Neural crest cell (in vitro differentiated cells): ENCODE data around the gene ZMIZ1. TPM values are rescaled to one million over a fixed set of nuclear protein-coding genes. Genes with fewer than 3 reads are reported as not detected.

ENCODE experiments used
- DNase-seq: peaks from one replicate; pipeline ENCODE4 v3.0.0; 2021; ENCODE audit warnings: low read depth, mixed read lengths, low spot score
- H3K27ac Mint-ChIP-seq: one replicate; pipeline ENCODE4 v1.8.0; 2021; ENCODE audit warnings: mild to moderate bottlenecking, mixed read lengths; ENCODE audit not compliant: unreplicated experiment
- H3K27me3 Mint-ChIP-seq: 2 replicates; pipeline ENCODE4 v1.8.0; 2021; ENCODE audit warnings: low read depth, mild to moderate bottlenecking, mixed read lengths
- H3K36me3 Mint-ChIP-seq: 2 replicates; pipeline ENCODE4 v1.8.0; 2021; ENCODE audit warnings: low read depth, mild to moderate bottlenecking, mixed read lengths
- H3K4me1 Mint-ChIP-seq: 2 replicates; pipeline ENCODE4 v1.8.0; 2021; ENCODE audit warnings: mixed read lengths
- H3K4me3 Mint-ChIP-seq: one replicate; pipeline ENCODE4 v1.8.0; 2021; ENCODE audit warnings: mild to moderate bottlenecking, mixed read lengths
- H3K9me3 Mint-ChIP-seq: 2 replicates; pipeline ENCODE4 v1.8.0; 2021; ENCODE audit warnings: mixed read lengths
- total RNA-seq: library from RNA; stranded (reverse); gene quantifications from 2 replicates; pipeline ENCODE4 v1.2.1, GENCODE V29; 2021
- TF ChIP-seq, protein P1 (sequence below): fragments of 200-600 bp; sonication (generic); conservative IDR thresholded peaks from 2 replicates; pipeline ENCODE4 v1.5.0; 2021; ENCODE audit warnings: antibody characterized with exemption, mild to moderate bottlenecking

ZMIZ1 gene
- total RNA-seq, 1 donor from 2014 or later, result 92.0 TPM

DNA sequence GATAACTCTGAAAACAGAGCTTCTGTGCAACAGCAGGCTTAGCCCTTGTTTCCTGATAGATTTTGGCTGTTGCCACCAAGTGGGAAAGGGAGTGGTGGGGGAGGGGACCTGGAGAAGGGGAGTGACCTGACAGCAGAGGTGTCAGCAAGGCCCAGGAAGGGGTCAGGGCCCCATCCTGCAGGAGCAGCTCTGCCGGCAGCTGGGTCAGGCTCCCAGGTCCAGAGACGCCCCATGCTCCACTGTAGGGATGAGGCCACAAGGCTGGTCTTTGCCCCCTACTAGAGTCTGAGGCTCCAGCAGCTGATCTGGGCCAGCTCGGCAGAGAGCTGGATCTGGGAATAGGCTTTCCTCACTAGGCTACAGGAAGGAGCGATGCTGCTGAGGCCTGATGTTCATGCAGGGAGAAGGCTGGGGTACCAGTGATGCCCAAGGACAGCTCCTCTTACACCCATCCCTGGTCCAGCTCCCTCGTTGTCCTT is 44.0 kb upstream of the ZMIZ1 start:
- DNase-seq, result no peak
- Mint-ChIP-seq H3K36me3 (no peaks in the 10 kb centered on the region), H3K4me1 (peaks cover 28% of the 10 kb centered on the region), H3K27me3 (no peaks in the 10 kb centered on the region), H3K4me3 (no peak overlapping the region), H3K9me3 (no peaks in the 10 kb centered on the region), H3K27ac (no peak overlapping the region)
- TF ChIP-seq, protein P1, sequence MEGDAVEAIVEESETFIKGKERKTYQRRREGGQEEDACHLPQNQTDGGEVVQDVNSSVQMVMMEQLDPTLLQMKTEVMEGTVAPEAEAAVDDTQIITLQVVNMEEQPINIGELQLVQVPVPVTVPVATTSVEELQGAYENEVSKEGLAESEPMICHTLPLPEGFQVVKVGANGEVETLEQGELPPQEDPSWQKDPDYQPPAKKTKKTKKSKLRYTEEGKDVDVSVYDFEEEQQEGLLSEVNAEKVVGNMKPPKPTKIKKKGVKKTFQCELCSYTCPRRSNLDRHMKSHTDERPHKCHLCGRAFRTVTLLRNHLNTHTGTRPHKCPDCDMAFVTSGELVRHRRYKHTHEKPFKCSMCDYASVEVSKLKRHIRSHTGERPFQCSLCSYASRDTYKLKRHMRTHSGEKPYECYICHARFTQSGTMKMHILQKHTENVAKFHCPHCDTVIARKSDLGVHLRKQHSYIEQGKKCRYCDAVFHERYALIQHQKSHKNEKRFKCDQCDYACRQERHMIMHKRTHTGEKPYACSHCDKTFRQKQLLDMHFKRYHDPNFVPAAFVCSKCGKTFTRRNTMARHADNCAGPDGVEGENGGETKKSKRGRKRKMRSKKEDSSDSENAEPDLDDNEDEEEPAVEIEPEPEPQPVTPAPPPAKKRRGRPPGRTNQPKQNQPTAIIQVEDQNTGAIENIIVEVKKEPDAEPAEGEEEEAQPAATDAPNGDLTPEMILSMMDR, result no peak

DNA sequence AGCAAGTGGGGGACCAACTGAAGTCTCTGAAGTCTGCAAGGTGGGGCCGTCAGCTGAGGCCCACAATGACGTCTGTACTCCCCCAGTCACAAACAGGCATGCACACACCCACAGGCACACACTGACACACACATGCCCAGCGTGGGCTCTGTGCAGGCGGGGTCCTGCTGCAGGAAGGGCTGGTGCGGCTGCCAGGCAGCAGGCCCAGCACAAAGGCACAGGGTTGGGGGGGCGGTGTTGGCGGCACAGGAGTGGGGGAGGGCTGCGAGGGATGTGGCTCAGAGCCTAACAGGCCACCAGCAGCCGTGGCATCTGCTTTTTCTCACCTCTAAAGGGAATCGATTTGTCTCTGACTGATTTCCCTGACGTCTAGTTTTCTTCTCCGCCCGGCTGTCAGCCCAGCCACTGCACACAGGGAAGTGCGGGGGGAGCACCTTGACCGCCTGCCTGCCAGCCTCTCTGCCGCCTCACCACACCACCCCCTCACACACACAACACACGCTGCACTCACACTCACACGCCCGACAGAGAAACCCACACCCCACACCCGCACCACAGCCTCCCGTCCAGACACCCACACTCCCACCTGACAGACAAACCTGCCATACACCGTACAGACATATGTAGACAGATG is 43.5 kb upstream of the ZMIZ1 start:
- Mint-ChIP-seq H3K4me1 (peaks cover 23% of the 10 kb centered on the region), H3K9me3 (no peaks in the 10 kb centered on the region), H3K4me3 (no peak overlapping the region), H3K27me3 (peaks cover 2% of the 10 kb centered on the region), H3K36me3 (no peaks in the 10 kb centered on the region), H3K27ac (no peak overlapping the region)
- no peak for DNase-seq
- TF ChIP-seq, protein P1, result no peak

DNA sequence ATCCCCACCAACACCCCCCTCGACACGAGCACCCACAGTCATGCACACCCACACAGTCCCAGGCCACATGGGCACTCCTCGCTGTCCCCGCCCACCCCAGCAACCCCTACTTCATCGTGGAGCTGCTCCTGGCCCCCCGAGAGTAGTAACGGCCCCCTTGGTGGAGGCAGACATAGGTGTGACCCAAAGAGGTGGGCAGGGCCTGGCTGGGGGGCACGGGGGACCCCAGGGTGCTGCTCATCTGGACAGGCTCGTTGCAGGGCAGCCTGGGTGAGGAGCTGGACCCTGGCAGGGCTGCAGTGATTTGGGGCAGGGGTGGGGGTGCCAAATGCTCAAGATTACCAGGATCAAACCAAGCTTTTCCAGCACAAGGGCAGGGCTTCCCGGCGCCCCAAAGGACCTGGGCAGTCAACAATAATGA is 42.4 kb upstream of the ZMIZ1 start:
- H3K9me3 Mint-ChIP-seq, result no peaks in the 10 kb centered on the region

DNA sequence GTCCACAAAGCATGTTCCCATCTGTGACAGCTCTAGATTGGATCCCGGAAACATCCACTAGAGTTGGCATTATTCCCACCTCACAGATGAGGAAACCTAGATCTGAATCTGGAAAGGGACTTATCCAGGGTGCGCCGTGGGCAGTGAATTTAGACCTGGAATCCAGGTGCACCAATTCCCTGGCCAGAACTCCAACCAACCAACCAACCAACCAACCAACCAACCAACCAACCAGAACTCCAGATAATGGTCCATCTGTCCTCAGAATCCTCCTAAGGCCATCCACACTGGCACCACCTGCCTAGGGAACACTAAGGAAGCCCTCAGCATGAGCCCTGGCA is 42.0 kb upstream of the ZMIZ1 start:
- DNase-seq, result no peak
- peaks cover 2% of the 10 kb centered on the region for H3K27me3 Mint-ChIP-seq
- TF ChIP-seq, protein P1, result no peak
- H3K4me3 Mint-ChIP-seq, result no peak overlapping the region
- peaks cover 19% of the 10 kb centered on the region for H3K4me1 Mint-ChIP-seq
- H3K27ac Mint-ChIP-seq, result no peak overlapping the region
- no peaks in the 10 kb centered on the region for H3K36me3 Mint-ChIP-seq
- no peaks in the 10 kb centered on the region for H3K9me3 Mint-ChIP-seq

More for the DNA sequence above, 42.4 kb upstream of the ZMIZ1 start:
- Mint-ChIP-seq H3K27ac (no peak overlapping the region), H3K27me3 (peaks cover 2% of the 10 kb centered on the region), H3K4me1 (peaks cover 19% of the 10 kb centered on the region), H3K4me3 (no peak overlapping the region), H3K36me3 (no peaks in the 10 kb centered on the region)
- TF ChIP-seq, protein P1, result no peak
- DNase-seq, result no peak

DNA sequence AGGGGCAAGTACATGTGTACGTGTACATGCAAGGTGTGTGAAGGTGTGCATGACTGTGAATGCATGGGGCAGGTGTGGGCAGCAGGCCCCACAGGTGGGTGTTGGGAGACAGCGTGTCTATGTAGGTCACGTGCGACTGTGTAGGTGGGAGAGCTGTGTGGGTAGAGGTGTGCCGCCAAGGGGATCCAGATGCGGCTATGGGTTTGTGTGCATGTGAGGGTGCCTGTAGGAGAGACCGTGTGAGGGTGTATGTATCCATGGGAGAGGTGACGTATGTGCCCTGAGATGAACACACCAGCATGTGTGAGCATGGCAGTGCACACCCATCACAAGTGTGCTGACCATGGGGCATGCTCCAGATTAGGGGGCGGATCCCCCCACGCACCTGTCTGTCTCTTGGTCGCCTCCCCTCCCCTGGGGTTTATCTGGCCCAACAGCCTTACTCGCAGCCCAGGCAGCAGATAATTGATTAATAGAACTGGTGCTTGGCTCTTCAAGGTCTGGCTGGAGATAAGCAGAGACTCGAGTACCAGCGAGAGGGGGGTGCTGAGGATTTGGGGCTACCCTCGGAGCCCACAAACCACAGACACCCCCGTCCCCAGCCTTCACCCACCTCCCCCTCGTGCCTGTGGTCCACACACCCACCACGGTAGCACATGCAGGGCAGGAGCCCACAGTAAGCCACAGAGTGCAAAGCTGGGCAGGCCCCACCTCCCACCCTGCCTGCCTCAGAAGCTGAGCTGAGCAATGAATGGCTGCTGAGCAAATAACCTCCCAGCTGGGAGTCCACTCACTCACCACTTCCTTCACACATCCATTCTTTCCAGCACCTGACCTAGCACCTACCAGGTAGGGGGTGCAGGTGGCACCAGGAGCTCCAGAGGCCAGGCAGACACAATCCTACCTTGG is 41.4 kb upstream of the ZMIZ1 start:
- Mint-ChIP-seq H3K36me3 (no peaks in the 10 kb centered on the region), H3K4me1 (peaks cover 19% of the 10 kb centered on the region), H3K27ac (no peak overlapping the region), H3K4me3 (no peak overlapping the region), H3K27me3 (peaks cover 2% of the 10 kb centered on the region), H3K9me3 (no peaks in the 10 kb centered on the region)
- no peak for DNase-seq
- TF ChIP-seq, protein P1, result no peak
